Measurements from ENCODE around the gene ZNF205. TPM values are rescaled to one million over a fixed set of nuclear protein-coding genes. Genes with fewer than 3 reads are reported as not detected.

Gene ZNF205
- total and polyA plus RNA-seq, 9 of the 15 experiments (the other 6 are each of a cell fraction or from before 2014, with no cell fraction given), result 2.4 to 11.8 (median 5.1) TPM; not detected in 2

- TF ChIP-seq ZNF407 (IDR thresholded peaks at IDR 0.05; ENCODE audit: low read depth) (no peak), RUNX1 (IDR thresholded peaks at IDR 0.05; ENCODE audit: low read depth) (0 out of 2 replicates have a peak, but pooled peaks have one; percentile 43), NELFE (IDR thresholded peaks at IDR 0.05; ENCODE audit: insufficient read depth, insufficient read length) (no peak), ZNF655 (CRISPR knock-in tag; IDR thresholded peaks at IDR 0.05) (no peak), TBL1XR1 (IDR thresholded peaks at IDR 0.05; ENCODE audit: low read length in 2 of 2) (no peak), NR0B1 (IDR thresholded peaks at IDR 0.05; ENCODE audit: partially characterized antibody) (no peak), SMC3 (conservative IDR thresholded peaks at IDR 0.05; ENCODE audit: insufficient read depth, low read depth, low read length) (no peak), ZNF212 (CRISPR knock-in tag; IDR thresholded peaks at IDR 0.05) (no peak), USF1 (CRISPR knock-in tag; IDR thresholded peaks at IDR 0.05) (peak; percentile 40; the same call in 1 of the 2 replicates), NFE2L1 (tag; IDR thresholded peaks at IDR 0.05; ENCODE audit: borderline replicate concordance, low read depth) (no peak)
- TF ChIP-seq, protein P1, sequence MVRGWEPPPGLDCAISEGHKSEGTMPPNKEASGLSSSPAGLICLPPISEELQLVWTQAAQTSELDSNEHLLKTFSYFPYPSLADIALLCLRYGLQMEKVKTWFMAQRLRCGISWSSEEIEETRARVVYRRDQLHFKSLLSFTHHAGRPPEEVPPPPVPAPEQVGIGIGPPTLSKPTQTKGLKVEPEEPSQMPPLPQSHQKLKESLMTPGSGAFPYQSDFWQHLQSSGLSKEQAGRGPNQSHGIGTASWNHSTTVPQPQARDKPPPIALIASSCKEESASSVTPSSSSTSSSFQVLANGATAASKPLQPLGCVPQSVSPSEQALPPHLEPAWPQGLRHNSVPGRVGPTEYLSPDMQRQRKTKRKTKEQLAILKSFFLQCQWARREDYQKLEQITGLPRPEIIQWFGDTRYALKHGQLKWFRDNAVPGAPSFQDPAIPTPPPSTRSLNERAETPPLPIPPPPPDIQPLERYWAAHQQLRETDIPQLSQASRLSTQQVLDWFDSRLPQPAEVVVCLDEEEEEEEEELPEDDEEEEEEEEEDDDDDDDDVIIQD (CRISPR knock-in tag; IDR thresholded peaks at IDR 0.05), result no peak
Observed at GRCh38 chr16:3123986-3124886, 11.8 kb downstream of the ZNF205 start (continued).
